ENCODE data around the gene WNT10A.

WNT10A gene

GRCh38 chr2:218850796-218851195 is 29.9 kb upstream of the WNT10A start:
- H3K4me1 ChIP-seq (ENCODE audit: control insufficient read depth, insufficient read depth, low read length), result peaks cover 11% of the 10 kb centered on the region
- H3K4me3 ChIP-seq (ENCODE audit: low read depth, low read length), result no peak overlapping the region
- H3K9me3 ChIP-seq (ENCODE audit: control insufficient read depth, insufficient read depth, low read length), result no peaks in the 10 kb centered on the region
- peaks cover 35% of the 10 kb centered on the region for H3K27me3 ChIP-seq (ENCODE audit: control insufficient read depth, insufficient read depth, low read length)
- H3K36me3 ChIP-seq (ENCODE audit: control insufficient read depth, insufficient read depth, low read length), result no peaks in the 10 kb centered on the region
- no peak overlapping the region for H3K9ac ChIP-seq (ENCODE audit: low read depth, low read length)

- Histone ChIP-seq H3K9me3 (ENCODE audit: control insufficient read depth, insufficient read depth, low read length) (no peaks in the 10 kb centered on the region), H3K27me3 (ENCODE audit: control insufficient read depth, insufficient read depth, low read length) (peaks cover 39% of the 10 kb centered on the region), H3K4me3 (ENCODE audit: low read depth, low read length) (no peak overlapping the region), H3K4me1 (ENCODE audit: control insufficient read depth, insufficient read depth, low read length) (peaks cover 13% of the 10 kb centered on the region), H3K9ac (ENCODE audit: low read depth, low read length) (no peak overlapping the region), H3K36me3 (ENCODE audit: control insufficient read depth, insufficient read depth, low read length) (no peaks in the 10 kb centered on the region)
These were observed 29.4 kb upstream of the WNT10A start for GRCh38 chr2:218851286-218851685.

GRCh38 chr2:218852911-218853667 is 27.6 kb upstream of the WNT10A start:
- H3K27me3 ChIP-seq (ENCODE audit: control insufficient read depth, insufficient read depth, low read length), result peaks cover 57% of the 10 kb centered on the region
- no peaks in the 10 kb centered on the region for H3K9me3 ChIP-seq (ENCODE audit: control insufficient read depth, insufficient read depth, low read length)
- H3K9ac ChIP-seq (ENCODE audit: low read depth, low read length), result no peak overlapping the region
- H3K36me3 ChIP-seq (ENCODE audit: control insufficient read depth, insufficient read depth, low read length), result no peaks in the 10 kb centered on the region
- peak overlapping the region; percentile 30 for H3K4me3 ChIP-seq (ENCODE audit: low read depth, low read length)
- peaks cover 15% of the 10 kb centered on the region for H3K4me1 ChIP-seq (ENCODE audit: control insufficient read depth, insufficient read depth, low read length)

GRCh38 chr2:218853766-218854165 is 26.9 kb upstream of the WNT10A start:
- Histone ChIP-seq H3K4me1 (ENCODE audit: control insufficient read depth, insufficient read depth, low read length) (peaks cover 15% of the 10 kb centered on the region), H3K36me3 (ENCODE audit: control insufficient read depth, insufficient read depth, low read length) (no peaks in the 10 kb centered on the region), H3K9ac (ENCODE audit: low read depth, low read length) (no peak overlapping the region), H3K4me3 (ENCODE audit: low read depth, low read length) (peak overlapping the region; percentile 30), H3K9me3 (ENCODE audit: control insufficient read depth, insufficient read depth, low read length) (no peaks in the 10 kb centered on the region), H3K27me3 (ENCODE audit: control insufficient read depth, insufficient read depth, low read length) (peaks cover 64% of the 10 kb centered on the region)

- Histone ChIP-seq H3K9me3 (ENCODE audit: control insufficient read depth, insufficient read depth, low read length) (no peaks in the 10 kb centered on the region), H3K27me3 (ENCODE audit: control insufficient read depth, insufficient read depth, low read length) (peaks cover 72% of the 10 kb centered on the region), H3K9ac (ENCODE audit: low read depth, low read length) (no peak overlapping the region), H3K4me3 (ENCODE audit: low read depth, low read length) (no peak overlapping the region), H3K36me3 (ENCODE audit: control insufficient read depth, insufficient read depth, low read length) (no peaks in the 10 kb centered on the region), H3K4me1 (ENCODE audit: control insufficient read depth, insufficient read depth, low read length) (peaks cover 15% of the 10 kb centered on the region)
These were observed 25.8 kb upstream of the WNT10A start for GRCh38 chr2:218854860-218855259.

- Histone ChIP-seq H3K9ac (ENCODE audit: low read depth, low read length) (no peak overlapping the region), H3K27me3 (ENCODE audit: control insufficient read depth, insufficient read depth, low read length) (peaks cover 78% of the 10 kb centered on the region), H3K9me3 (ENCODE audit: control insufficient read depth, insufficient read depth, low read length) (no peaks in the 10 kb centered on the region), H3K4me3 (ENCODE audit: low read depth, low read length) (peak overlapping the region; percentile 11), H3K36me3 (ENCODE audit: control insufficient read depth, insufficient read depth, low read length) (no peaks in the 10 kb centered on the region), H3K4me1 (ENCODE audit: control insufficient read depth, insufficient read depth, low read length) (peaks cover 20% of the 10 kb centered on the region)
These were observed 25.1 kb upstream of the WNT10A start for GRCh38 chr2:218855305-218856166.

GRCh38 chr2:218856167-218856895 is 24.3 kb upstream of the WNT10A start:
- Histone ChIP-seq H3K9me3 (ENCODE audit: control insufficient read depth, insufficient read depth, low read length) (no peaks in the 10 kb centered on the region), H3K36me3 (ENCODE audit: control insufficient read depth, insufficient read depth, low read length) (no peaks in the 10 kb centered on the region), H3K27me3 (ENCODE audit: control insufficient read depth, insufficient read depth, low read length) (peaks cover 82% of the 10 kb centered on the region), H3K4me3 (ENCODE audit: low read depth, low read length) (peak overlapping the region; percentile 11), H3K9ac (ENCODE audit: low read depth, low read length) (no peak overlapping the region), H3K4me1 (ENCODE audit: control insufficient read depth, insufficient read depth, low read length) (peaks cover 20% of the 10 kb centered on the region)

- H3K4me3 ChIP-seq (ENCODE audit: low read depth, low read length), result no peak overlapping the region
- no peaks in the 10 kb centered on the region for H3K36me3 ChIP-seq (ENCODE audit: control insufficient read depth, insufficient read depth, low read length)
- no peak overlapping the region for H3K9ac ChIP-seq (ENCODE audit: low read depth, low read length)
- H3K4me1 ChIP-seq (ENCODE audit: control insufficient read depth, insufficient read depth, low read length), result peaks cover 20% of the 10 kb centered on the region
- peaks cover 86% of the 10 kb centered on the region for H3K27me3 ChIP-seq (ENCODE audit: control insufficient read depth, insufficient read depth, low read length)
- no peaks in the 10 kb centered on the region for H3K9me3 ChIP-seq (ENCODE audit: control insufficient read depth, insufficient read depth, low read length)
These were observed 23.8 kb upstream of the WNT10A start for GRCh38 chr2:218856896-218857243.

GRCh38 chr2:218857371-218858137 is 23.1 kb upstream of the WNT10A start:
- no peaks in the 10 kb centered on the region for H3K9me3 ChIP-seq (ENCODE audit: control insufficient read depth, insufficient read depth, low read length)
- H3K4me3 ChIP-seq (ENCODE audit: low read depth, low read length), result peak overlapping the region; percentile 37
- H3K4me1 ChIP-seq (ENCODE audit: control insufficient read depth, insufficient read depth, low read length), result peaks cover 20% of the 10 kb centered on the region
- H3K9ac ChIP-seq (ENCODE audit: low read depth, low read length), result no peak overlapping the region
- H3K36me3 ChIP-seq (ENCODE audit: control insufficient read depth, insufficient read depth, low read length), result no peaks in the 10 kb centered on the region
- peaks cover 93% of the 10 kb centered on the region for H3K27me3 ChIP-seq (ENCODE audit: control insufficient read depth, insufficient read depth, low read length)

GRCh38 chr2:218858138-218858445 is 22.6 kb upstream of the WNT10A start:
- no peaks in the 10 kb centered on the region for H3K36me3 ChIP-seq (ENCODE audit: control insufficient read depth, insufficient read depth, low read length)
- peaks cover 20% of the 10 kb centered on the region for H3K4me1 ChIP-seq (ENCODE audit: control insufficient read depth, insufficient read depth, low read length)
- H3K9ac ChIP-seq (ENCODE audit: low read depth, low read length), result no peak overlapping the region
- H3K4me3 ChIP-seq (ENCODE audit: low read depth, low read length), result peak overlapping the region; percentile 37
- H3K9me3 ChIP-seq (ENCODE audit: control insufficient read depth, insufficient read depth, low read length), result no peaks in the 10 kb centered on the region
- H3K27me3 ChIP-seq (ENCODE audit: control insufficient read depth, insufficient read depth, low read length), result peaks cover 94% of the 10 kb centered on the region
